HG03175 (cell line): Measurements from ENCODE around the gene PNMA1.

Experiments used
- ATAC-seq: cut with Tn5 transposase; IDR thresholded peaks from one replicate; pipeline ENCODE4 v1.9.1; 2021; ENCODE audit warnings: mild to moderate bottlenecking, moderate library complexity; ENCODE audit not compliant: unreplicated experiment

The PNMA1 gene

DNA sequence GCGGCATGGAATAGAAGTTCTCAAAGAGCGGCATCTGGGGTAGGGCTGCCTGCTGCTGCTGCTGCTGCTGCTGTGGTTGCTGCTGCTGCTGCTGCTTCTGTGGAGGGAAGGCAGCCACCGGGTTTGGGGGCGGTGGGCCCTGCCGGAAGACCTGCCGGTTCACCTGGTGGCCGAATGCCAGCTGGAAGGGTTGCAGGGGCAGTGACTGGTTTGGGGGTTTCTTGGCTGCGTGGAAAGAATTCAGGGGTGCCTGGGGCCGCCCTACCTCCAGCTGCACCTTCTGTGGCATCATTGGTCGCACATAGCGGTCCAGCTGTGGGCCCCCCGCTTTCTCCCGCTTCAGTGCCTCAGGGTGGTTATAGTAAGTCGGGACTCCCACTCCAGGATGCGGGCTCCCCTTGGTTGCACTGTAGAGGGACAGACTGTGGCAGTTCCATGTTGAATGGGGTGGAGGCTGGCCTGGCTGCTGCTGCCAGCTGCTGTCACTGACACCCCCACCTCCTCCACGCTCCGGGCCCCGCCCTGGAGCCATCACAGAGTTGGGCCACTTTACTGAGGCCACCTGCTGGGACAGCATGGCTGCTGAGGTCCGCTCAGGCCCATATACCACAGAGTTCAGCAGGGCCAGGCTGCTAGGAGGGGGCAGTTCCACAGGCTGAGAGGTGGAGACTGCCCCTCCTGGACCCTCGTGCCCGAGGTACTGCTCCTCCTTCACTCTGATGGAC, 25.2 kb upstream of the PNMA1 start:
- ATAC-seq, result no peak

- ATAC-seq, result no peak
Measured at GRCh38 chr14:73738518-73739173, 24.5 kb upstream of the PNMA1 start.

DNA sequence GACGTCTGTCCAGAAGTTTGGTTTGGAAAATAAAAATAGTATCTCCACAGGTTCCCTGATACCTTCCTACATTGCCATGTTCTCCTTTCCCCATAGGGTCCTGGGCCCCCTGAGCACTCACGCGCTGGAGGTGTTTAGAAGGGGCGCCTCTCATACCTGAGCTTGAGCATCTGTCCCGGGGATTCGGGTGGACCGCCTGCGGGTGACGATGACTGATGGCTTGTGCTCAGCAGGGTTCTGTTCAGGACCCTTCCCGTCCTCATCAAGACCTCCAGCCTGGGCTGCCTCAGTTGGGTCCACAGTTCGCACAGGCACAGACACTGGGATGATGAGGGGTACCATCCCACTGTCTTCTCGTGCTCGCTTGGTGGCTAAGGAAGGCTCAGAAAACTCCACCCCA, 22.7 kb upstream of the PNMA1 start:
- ATAC-seq, result no peak

DNA sequence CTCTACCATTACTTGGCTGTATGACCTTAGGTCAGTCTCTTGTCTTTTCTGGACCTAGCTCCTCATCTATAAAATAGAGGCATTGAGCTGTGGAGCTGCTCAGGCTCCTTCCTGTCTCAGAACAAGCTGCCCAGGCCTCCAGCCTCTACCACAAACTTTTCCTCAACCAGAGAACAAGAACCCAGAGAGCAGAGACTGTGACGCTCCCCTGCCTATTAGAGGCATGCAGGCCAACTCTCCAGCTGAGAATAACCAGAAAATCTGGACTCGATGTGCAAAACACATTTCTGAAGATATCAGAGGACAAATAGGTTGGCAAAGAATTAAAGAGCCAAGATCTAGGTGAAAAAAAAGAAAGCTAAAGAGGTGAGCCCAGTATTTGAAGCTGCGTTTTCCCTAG, 17.8 kb upstream of the PNMA1 start:
- no peak for ATAC-seq

GRCh38 chr14:73731111-73731510, 16.9 kb upstream of the PNMA1 start:
- ATAC-seq, result no peak

DNA sequence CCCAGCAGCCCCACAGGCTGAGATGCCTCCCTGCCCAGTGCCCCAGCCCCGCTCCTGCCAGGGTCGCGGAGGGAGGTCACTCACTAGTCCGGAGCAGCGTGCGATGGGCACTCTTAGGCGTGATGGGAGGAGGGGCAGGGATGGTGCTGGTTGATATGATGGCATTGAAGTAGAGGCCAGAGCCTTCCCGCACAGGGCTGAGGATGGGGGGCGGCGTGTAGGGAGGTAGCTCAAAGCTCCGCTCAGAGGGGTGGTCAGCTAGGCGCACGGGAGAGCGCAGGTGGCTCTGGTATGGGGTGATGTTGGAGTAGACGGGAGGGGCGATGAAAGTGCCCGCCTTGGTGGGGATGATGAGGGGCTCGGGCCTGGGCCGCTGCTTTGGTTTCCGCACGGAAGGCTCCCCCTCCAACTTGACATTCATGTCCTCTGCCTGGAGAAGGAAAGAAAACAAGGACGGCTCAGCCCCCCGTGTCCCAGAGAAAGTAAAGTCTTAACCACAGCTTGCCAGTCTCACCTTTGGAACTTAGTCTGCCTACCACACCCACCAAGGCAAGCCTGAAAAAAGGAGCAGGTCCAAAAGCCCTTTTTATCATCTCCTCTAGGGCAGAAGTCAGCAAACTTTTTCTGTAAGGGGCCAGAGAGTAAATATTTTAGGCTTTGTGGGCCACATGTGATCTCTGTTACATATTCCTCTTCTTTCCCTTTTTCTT, 15.5 kb upstream of the PNMA1 start:
- ATAC-seq, result no peak

DNA sequence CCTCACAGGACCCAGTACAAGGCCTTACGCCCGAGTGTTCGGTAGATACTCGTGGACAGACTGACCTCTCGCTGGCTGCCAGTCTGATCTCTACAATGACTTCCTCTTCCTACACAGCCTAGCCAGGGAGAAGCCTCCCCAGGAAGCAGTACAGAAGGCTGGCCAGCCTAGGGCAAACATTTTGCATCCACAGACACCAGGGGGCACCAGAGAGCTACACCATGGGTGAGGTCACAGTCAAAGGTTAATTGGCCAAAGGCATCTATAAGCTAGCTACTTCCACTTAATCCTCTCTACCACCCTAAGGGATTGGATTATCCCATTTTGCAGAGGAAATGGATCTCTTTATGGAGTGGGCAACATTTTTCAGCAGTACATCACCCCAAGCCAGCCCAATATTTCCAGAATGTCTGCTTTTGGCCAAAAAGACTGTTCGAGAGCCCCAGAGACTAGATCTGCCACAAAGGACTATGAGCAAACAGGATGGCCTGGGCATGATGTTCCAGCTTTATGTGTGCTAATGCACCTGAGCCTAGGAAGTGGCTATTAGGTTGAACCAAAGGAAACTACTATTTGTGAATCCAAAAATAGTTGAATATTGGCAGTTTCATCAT, 14.6 kb upstream of the PNMA1 start:
- ATAC-seq, result peak; percentile 62

DNA sequence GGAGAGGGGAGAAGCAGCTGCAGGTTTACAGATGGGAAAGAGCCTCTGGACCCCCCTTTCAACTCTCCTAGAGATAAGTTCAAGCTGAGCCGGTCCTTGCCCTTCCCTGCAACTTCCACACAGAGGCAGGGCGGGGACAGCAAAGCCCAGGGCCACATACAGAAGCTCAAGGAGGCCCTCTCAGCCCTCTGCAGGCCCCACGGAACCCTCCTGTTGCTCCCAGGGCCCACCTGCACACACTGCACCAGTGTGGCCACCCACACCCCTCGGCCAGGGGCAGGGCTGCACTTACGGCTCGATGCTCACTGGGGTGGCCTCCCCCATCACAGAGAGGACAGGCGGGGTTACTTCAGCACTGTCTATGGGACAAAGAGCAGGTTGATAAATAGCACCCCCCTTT, 13.0 kb upstream of the PNMA1 start:
- ATAC-seq, result no peak

- ATAC-seq, result no peak
Measured at GRCh38 chr14:73726025-73726961, 12.1 kb upstream of the PNMA1 start.

- ATAC-seq, result no peak
Measured at GRCh38 chr14:73725116-73726024, 11.2 kb upstream of the PNMA1 start.

DNA sequence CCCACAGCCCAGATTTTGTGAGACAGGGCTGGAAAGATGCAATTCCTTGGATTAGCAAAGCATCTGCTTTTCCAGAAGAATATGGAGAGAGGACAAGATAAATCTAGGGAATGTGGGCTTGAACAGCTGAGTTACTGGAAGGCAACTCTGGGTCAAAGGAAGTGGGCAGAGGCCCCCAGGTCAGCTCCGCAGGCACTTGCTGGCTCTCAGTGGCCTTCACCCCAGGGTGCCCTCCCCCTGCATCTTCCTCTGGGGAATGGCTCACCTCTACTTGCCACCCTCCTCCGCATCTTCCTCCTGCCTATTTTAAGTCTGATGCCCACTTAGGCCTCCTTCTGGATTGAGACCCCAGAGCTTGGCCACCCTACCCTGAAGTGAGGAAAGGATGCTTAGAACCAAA, 10.5 kb upstream of the PNMA1 start:
- no peak for ATAC-seq

- ATAC-seq, result no peak
Measured at GRCh38 chr14:73723797-73724661, 9.8 kb upstream of the PNMA1 start.

DNA sequence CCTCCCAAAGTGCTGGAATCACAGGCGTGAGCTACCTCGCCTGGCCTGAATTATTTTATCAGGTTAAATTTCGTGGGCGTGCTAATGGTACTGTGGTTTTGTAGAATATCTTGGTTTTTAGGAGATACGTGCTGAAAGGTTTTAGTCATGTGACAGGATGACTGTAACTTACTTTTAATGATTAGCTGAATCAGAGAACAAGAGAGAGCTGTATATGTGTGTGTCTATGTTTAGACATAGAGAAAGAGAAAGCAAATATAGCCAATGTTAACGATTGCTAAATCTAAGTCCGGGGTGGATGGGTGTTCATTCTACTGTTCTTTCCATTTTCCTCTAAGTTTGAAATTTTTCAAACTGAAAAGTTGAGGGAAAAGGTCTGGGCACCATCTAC, 9.2 kb upstream of the PNMA1 start:
- ATAC-seq, result peak; percentile 69

DNA sequence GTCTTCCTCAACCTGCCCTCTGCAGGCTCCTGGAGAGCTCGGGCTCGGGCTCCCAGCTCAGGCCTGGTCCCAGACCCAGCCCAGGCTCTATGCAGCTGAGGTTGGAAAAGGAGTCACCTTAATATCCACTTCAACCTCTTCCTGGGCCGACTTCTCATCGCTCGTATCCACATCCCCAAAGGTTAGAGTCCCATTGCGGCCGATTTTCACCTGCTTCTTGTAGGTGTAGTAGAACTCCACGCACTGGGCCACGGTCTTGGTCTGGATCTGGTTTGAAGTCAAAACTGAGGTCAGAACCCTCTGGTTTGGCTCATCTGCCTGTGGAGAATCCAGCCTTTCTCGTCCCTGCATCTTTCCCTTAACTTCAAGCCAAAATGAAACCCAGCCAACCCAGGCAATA, 8.4 kb upstream of the PNMA1 start:
- ATAC-seq, result no peak

DNA sequence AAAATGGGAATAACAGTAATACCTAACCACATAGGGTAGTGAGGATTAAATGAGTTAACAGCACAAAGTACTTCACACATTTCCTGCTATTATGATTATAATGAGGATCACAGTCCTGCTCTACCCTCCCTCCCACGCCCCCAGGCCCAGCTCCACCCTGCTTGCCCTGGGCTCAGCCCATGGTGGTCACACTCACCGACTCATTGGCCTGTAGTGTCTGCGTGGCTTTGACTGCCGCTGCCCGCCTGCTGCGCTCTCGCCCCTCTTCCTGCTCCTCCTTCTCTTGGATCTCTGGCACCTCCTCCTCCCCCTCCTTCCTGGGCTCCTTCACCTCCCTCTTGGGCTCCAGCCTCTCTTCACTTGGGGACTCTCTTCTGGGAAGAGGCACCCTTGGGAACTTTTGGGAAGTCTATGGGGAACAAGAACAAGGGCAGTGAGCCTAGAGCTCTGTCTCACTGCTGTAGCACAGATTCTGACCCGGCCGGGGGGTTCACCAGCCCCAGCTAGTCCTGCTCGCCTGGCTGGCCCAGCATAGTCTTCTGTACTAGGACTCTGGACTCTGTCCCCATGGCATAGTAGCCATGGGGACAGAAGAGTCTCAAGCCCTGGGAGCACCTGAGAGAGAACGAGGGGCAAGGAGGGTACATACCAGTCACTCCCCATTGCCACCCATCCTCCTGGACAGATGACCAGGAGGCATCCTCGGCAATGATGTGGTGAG, 7.1 kb upstream of the PNMA1 start:
- ATAC-seq, result no peak

DNA sequence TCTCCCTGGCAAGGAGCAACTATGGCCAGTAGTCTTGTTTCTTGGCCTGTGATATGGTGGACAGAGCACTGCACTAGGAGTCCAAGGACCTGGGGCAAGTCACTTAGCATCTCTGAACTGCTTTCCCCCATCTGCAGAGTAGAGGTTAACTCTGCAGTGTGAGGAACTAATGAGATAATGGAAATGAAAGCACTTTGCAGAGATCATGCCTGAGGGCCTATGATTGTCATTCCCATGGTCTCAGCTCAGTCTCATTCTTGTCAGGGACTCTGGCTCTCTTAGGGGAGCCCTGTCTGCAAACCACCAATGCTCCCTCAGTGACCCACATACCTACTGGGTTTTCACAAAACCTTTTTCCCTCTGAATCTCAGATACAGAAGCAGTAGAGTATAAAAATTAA, 6.5 kb upstream of the PNMA1 start:
- ATAC-seq, result no peak

DNA sequence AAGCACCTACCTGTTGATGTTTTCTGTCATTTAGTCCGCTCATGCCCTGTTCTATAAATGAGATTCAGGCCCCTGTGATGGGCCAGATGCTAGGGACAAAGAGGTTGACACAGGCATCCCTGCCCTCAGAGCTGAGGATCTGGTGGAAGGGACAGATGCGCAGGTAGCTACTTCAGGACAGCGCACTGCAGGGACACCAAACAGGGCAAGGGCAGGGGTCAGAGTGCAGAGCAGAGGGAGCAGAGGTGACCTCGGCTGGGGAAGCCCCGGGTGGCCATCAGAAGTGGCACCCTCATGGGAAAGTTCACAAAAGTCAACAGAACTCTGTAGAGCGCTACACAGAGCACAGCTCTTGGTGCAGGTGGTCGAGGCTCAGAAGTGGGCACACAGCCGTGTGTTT, 5.6 kb upstream of the PNMA1 start:
- ATAC-seq, result no peak

DNA sequence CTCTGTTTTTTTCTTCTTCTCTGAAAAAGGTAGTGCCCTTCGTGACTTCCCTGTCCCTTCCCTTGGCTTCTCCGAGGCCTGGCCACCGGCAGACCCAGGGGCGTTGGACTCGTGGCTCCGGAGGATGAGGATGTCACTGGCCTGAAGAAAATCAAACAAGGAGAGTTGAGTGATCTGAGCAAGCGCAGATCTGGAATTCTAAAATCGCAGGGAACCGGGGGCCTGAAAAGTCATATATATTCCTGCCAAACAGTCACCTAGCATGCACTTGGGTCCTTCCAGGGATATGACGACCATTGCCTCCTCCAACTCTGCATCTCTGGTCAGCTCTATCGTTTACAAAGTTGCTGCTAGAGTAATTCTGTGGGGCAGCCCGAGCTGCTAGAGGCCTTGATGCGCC, 5.2 kb upstream of the PNMA1 start:
- no peak for ATAC-seq
